Activated CD4-positive, CD25-positive, alpha-beta regulatory T cell treated with anti-CD3 and anti-CD28 coated beads, Interleukin-2, amount 50 U/mL, for 24 hours (primary cell): Measurements from ENCODE around the gene C2CD4C.
"Not testable (repeated sequence)": the region's sequence is repeated elsewhere in the genome, so short reads cannot be mapped to it uniquely, and the experiment has no call there.

ENCODE experiments used
- ATAC-seq, 2 donors: fragments of 150-1000 bp; cut with Tn5 transposase; one replicate each; pipeline ENCODE4 v1.10.0; 2021; ENCODE audit warnings: mild to moderate bottlenecking in 1 of 2, moderate library complexity in 1 of 2

Gene C2CD4C

GRCh38 chr19:408902-409515 is at the start of gene C2CD4C:
C2CD4C (minus strand) TSS chr19:409147; CDS start chr19:408361, 786 bp downstream.
- ATAC-seq: peak; percentile 41 to 48

- ATAC-seq: no peak
Observed at GRCh38 chr19:458091-459042, 49.4 kb upstream of the C2CD4C start.

GRCh38 chr19:457636-458035 is 48.7 kb upstream of the C2CD4C start:
- ATAC-seq: no peak

- ATAC-seq: no peak
Observed at GRCh38 chr19:456547-457110, 47.7 kb upstream of the C2CD4C start.

GRCh38 chr19:455851-456546 is 47.1 kb upstream of the C2CD4C start:
- ATAC-seq: no peak

- ATAC-seq: no peak
Observed at GRCh38 chr19:455031-455705, 46.2 kb upstream of the C2CD4C start.

GRCh38 chr19:453606-454005 is 44.7 kb upstream of the C2CD4C start:
- ATAC-seq: no peak

- ATAC-seq: no peak
Observed at GRCh38 chr19:452829-453228, 43.9 kb upstream of the C2CD4C start.

- ATAC-seq: not testable (repeated sequence)
Observed at GRCh38 chr19:450912-451481, 42.0 kb upstream of the C2CD4C start.

GRCh38 chr19:449916-450315 is 41.0 kb upstream of the C2CD4C start:
- ATAC-seq: no peak

GRCh38 chr19:447816-448560 is 39.0 kb upstream of the C2CD4C start:
- no peak for ATAC-seq

- no peak for ATAC-seq
Observed at GRCh38 chr19:447064-447426, 38.1 kb upstream of the C2CD4C start.

GRCh38 chr19:444677-445210 is 35.8 kb upstream of the C2CD4C start:
- no peak for ATAC-seq

GRCh38 chr19:443005-443404 is 34.1 kb upstream of the C2CD4C start:
- no peak for ATAC-seq

- no peak for ATAC-seq
Observed at GRCh38 chr19:442085-442484, 33.1 kb upstream of the C2CD4C start.

GRCh38 chr19:441213-441836 is 32.4 kb upstream of the C2CD4C start:
- ATAC-seq: no peak

GRCh38 chr19:440391-441212 is 31.7 kb upstream of the C2CD4C start:
- no peak for ATAC-seq

GRCh38 chr19:439167-439900 is 30.4 kb upstream of the C2CD4C start:
- ATAC-seq: no peak

GRCh38 chr19:438416-438958 is 29.5 kb upstream of the C2CD4C start:
- ATAC-seq: no peak
